ENCODE measurements around the gene PNKP.

The PNKP gene

GRCh38 chr19:49875857-49876421 lies 8.6 kb upstream of the PNKP start:
- peak overlapping the region; percentile 91 for H3K9ac ChIP-seq (ENCODE audit: low read depth, low read length, poor library complexity, severe bottlenecking)
- peak overlapping the region; percentile 88 for H2AFZ ChIP-seq (ENCODE audit: low read length)
- H3K79me2 ChIP-seq (ENCODE audit: insufficient read depth, low read length), result peaks cover 34% of the 10 kb centered on the region
- peak overlapping the region; percentile 95 for H3K4me3 ChIP-seq (ENCODE audit: low read length, poor library complexity, severe bottlenecking)
- peaks cover 24% of the 10 kb centered on the region for H3K4me1 ChIP-seq (ENCODE audit: insufficient read depth, low read length, poor library complexity, severe bottlenecking)
- no peaks in the 10 kb centered on the region for H3F3A ChIP-seq (ENCODE audit: low read depth)
- peaks cover 5% of the 10 kb centered on the region; the same call in 1 of the 2 replicates for H3K36me3 ChIP-seq (ENCODE audit: insufficient read depth, low read length)
- H4K20me1 ChIP-seq (ENCODE audit: insufficient read depth, low read length, poor library complexity, severe bottlenecking), result peaks cover 11% of the 10 kb centered on the region
- H3K4me2 ChIP-seq (ENCODE audit: low read depth, low read length, poor library complexity, severe bottlenecking), result peak overlapping the region; percentile 87
- no peaks in the 10 kb centered on the region for H3K9me2 ChIP-seq (replicated peaks; ENCODE audit: low read depth, low read length)
- TF ChIP-seq EZH2phosphoT487 (IDR thresholded peaks at IDR 0.05; ENCODE audit: borderline replicate concordance), result no peak
- TF ChIP-seq CTCF (conservative IDR thresholded peaks at IDR 0.05; ENCODE audit: low read length), result no peak
- no peaks in the 10 kb centered on the region for H3K27me3 ChIP-seq (ENCODE audit: insufficient read depth, low read length, poor library complexity, severe bottlenecking)
- H3K9me3 ChIP-seq (ENCODE audit: insufficient read depth, low read depth, low read length), result no peaks in the 10 kb centered on the region

GRCh38 chr19:49875177-49875576 lies 7.8 kb upstream of the PNKP start:
- Histone ChIP-seq H3K4me2 (ENCODE audit: low read depth, low read length, poor library complexity, severe bottlenecking) (peak overlapping the region; percentile 87), H3K36me3 (ENCODE audit: insufficient read depth, low read length) (peaks cover under 1% of the 10 kb centered on the region; the same call in 1 of the 2 replicates), H4K20me1 (ENCODE audit: insufficient read depth, low read length, poor library complexity, severe bottlenecking) (peaks cover 11% of the 10 kb centered on the region), H3K9me3 (ENCODE audit: insufficient read depth, low read depth, low read length) (no peaks in the 10 kb centered on the region), H3K9me2 (replicated peaks; ENCODE audit: low read depth, low read length) (no peaks in the 10 kb centered on the region), H3K79me2 (ENCODE audit: insufficient read depth, low read length) (peaks cover 41% of the 10 kb centered on the region), H3K4me3 (ENCODE audit: low read length, poor library complexity, severe bottlenecking) (peak overlapping the region; percentile 95), H3F3A (ENCODE audit: low read depth) (no peaks in the 10 kb centered on the region), H2AFZ (ENCODE audit: low read length) (no peak overlapping the region), H3K4me1 (ENCODE audit: insufficient read depth, low read length, poor library complexity, severe bottlenecking) (peaks cover 32% of the 10 kb centered on the region), H3K27me3 (ENCODE audit: insufficient read depth, low read length, poor library complexity, severe bottlenecking) (no peaks in the 10 kb centered on the region), H3K9ac (ENCODE audit: low read depth, low read length, poor library complexity, severe bottlenecking) (peak overlapping the region; percentile 91)
- TF ChIP-seq CTCF (conservative IDR thresholded peaks at IDR 0.05; ENCODE audit: low read length) (no peak), EZH2phosphoT487 (IDR thresholded peaks at IDR 0.05; ENCODE audit: borderline replicate concordance) (no peak)

GRCh38 chr19:49874503-49875157 lies 7.3 kb upstream of the PNKP start:
- Histone ChIP-seq H3K4me1 (ENCODE audit: insufficient read depth, low read length, poor library complexity, severe bottlenecking) (peaks cover 34% of the 10 kb centered on the region), H3K36me3 (ENCODE audit: insufficient read depth, low read length) (no peaks in the 10 kb centered on the region), H3K79me2 (ENCODE audit: insufficient read depth, low read length) (peaks cover 43% of the 10 kb centered on the region), H2AFZ (ENCODE audit: low read length) (no peak overlapping the region), H3K9me2 (replicated peaks; ENCODE audit: low read depth, low read length) (no peaks in the 10 kb centered on the region), H3K9me3 (ENCODE audit: insufficient read depth, low read depth, low read length) (no peaks in the 10 kb centered on the region), H4K20me1 (ENCODE audit: insufficient read depth, low read length, poor library complexity, severe bottlenecking) (peaks cover 11% of the 10 kb centered on the region), H3K4me2 (ENCODE audit: low read depth, low read length, poor library complexity, severe bottlenecking) (peak overlapping the region; percentile 87), H3F3A (ENCODE audit: low read depth) (no peaks in the 10 kb centered on the region), H3K4me3 (ENCODE audit: low read length, poor library complexity, severe bottlenecking) (peak overlapping the region; percentile 95), H3K27me3 (ENCODE audit: insufficient read depth, low read length, poor library complexity, severe bottlenecking) (no peaks in the 10 kb centered on the region), H3K9ac (ENCODE audit: low read depth, low read length, poor library complexity, severe bottlenecking) (peak overlapping the region; percentile 91)
- TF ChIP-seq CTCF (conservative IDR thresholded peaks at IDR 0.05; ENCODE audit: low read length), result no peak
- TF ChIP-seq EZH2phosphoT487 (IDR thresholded peaks at IDR 0.05; ENCODE audit: borderline replicate concordance), result no peak
